Type B pancreatic cell (in vitro differentiated cells): ENCODE measurements around the gene ACKR3. TPM values are rescaled to one million over a fixed set of nuclear protein-coding genes. Genes with fewer than 3 reads are reported as not detected.

ENCODE experiments used
- DNase-seq: peaks from one replicate; pipeline ENCODE4 v3.0.0; 2021; ENCODE audit warnings: mixed read lengths; ENCODE audit not compliant: unreplicated experiment; ENCODE audit errors: extremely low spot score
- H3K27ac Mint-ChIP-seq: 2 replicates; pipeline ENCODE4 v1.8.0; 2021; ENCODE audit warnings: mild to moderate bottlenecking, mixed read lengths
- H3K27me3 Mint-ChIP-seq: 2 replicates; pipeline ENCODE4 v1.8.0; 2021; ENCODE audit warnings: mixed read lengths
- H3K36me3 Mint-ChIP-seq: 2 replicates; pipeline ENCODE4 v1.8.0; 2021; ENCODE audit warnings: mixed read lengths
- H3K4me1 Mint-ChIP-seq: one replicate; pipeline ENCODE4 v1.8.0; 2021; ENCODE audit warnings: mixed read lengths; ENCODE audit not compliant: unreplicated experiment
- H3K4me3 Mint-ChIP-seq: 2 replicates; pipeline ENCODE4 v1.8.0; 2021; ENCODE audit warnings: mild to moderate bottlenecking, mixed read lengths
- H3K9me3 Mint-ChIP-seq: 2 replicates; pipeline ENCODE4 v1.8.0; 2021; ENCODE audit warnings: mixed read lengths
- CTCF ChIP-seq: fragments of 200-600 bp; sonication (generic); conservative IDR thresholded peaks from 2 replicates; pipeline ENCODE4 v1.5.0; 2021; ENCODE audit warnings: antibody characterized with exemption, mild to moderate bottlenecking
- total RNA-seq: library from RNA; stranded (reverse); gene quantifications from 2 replicates; pipeline ENCODE4 v1.2.1, GENCODE V29; 2021; ENCODE audit warnings: low replicate concordance

The ACKR3 gene
- total RNA-seq, 1 donor from 2014 or later, result 44.6 TPM

- Mint-ChIP-seq H3K9me3 (no peaks in the 10 kb centered on the region), H3K36me3 (no peaks in the 10 kb centered on the region), H3K4me3 (no peak overlapping the region), H3K27me3 (peaks cover 52% of the 10 kb centered on the region), H3K4me1 (peaks cover 23% of the 10 kb centered on the region), H3K27ac (no peak overlapping the region)
- no peak for TF ChIP-seq CTCF
- no peak for DNase-seq
These were observed 42.4 kb upstream of the ACKR3 start for GRCh38 chr2:236527159-236527630.

- no peaks in the 10 kb centered on the region for H3K9me3 Mint-ChIP-seq
- H3K4me3 Mint-ChIP-seq, result no peak overlapping the region
- H3K27me3 Mint-ChIP-seq, result peaks cover 53% of the 10 kb centered on the region
- no peak for TF ChIP-seq CTCF
- DNase-seq, result no peak
- H3K36me3 Mint-ChIP-seq, result no peaks in the 10 kb centered on the region
- H3K27ac Mint-ChIP-seq, result no peak overlapping the region
- H3K4me1 Mint-ChIP-seq, result peaks cover 23% of the 10 kb centered on the region
These were observed 40.0 kb upstream of the ACKR3 start for GRCh38 chr2:236529606-236530005.

GRCh38 chr2:236530512-236530911 lies 39.1 kb upstream of the ACKR3 start:
- Mint-ChIP-seq H3K36me3 (no peaks in the 10 kb centered on the region), H3K9me3 (no peaks in the 10 kb centered on the region), H3K27me3 (peaks cover 52% of the 10 kb centered on the region), H3K4me3 (no peak overlapping the region), H3K4me1 (peaks cover 27% of the 10 kb centered on the region), H3K27ac (no peak overlapping the region)
- TF ChIP-seq CTCF, result no peak
- no peak for DNase-seq

- TF ChIP-seq CTCF, result no peak
- Mint-ChIP-seq H3K36me3 (no peaks in the 10 kb centered on the region), H3K27ac (no peak overlapping the region), H3K27me3 (peaks cover 55% of the 10 kb centered on the region), H3K4me3 (no peak overlapping the region), H3K4me1 (peaks cover 27% of the 10 kb centered on the region), H3K9me3 (no peaks in the 10 kb centered on the region)
- no peak for DNase-seq
These were observed 38.4 kb upstream of the ACKR3 start for GRCh38 chr2:236531195-236531594.

GRCh38 chr2:236531996-236532395 lies 37.6 kb upstream of the ACKR3 start:
- Mint-ChIP-seq H3K9me3 (no peaks in the 10 kb centered on the region), H3K36me3 (no peaks in the 10 kb centered on the region), H3K27me3 (peaks cover 58% of the 10 kb centered on the region), H3K4me1 (peaks cover 20% of the 10 kb centered on the region), H3K27ac (no peak overlapping the region), H3K4me3 (no peak overlapping the region)
- TF ChIP-seq CTCF, result no peak
- DNase-seq, result no peak

- Mint-ChIP-seq H3K36me3 (no peaks in the 10 kb centered on the region), H3K4me3 (no peak overlapping the region), H3K9me3 (no peaks in the 10 kb centered on the region), H3K27me3 (peaks cover 57% of the 10 kb centered on the region), H3K4me1 (peaks cover 10% of the 10 kb centered on the region), H3K27ac (no peak overlapping the region)
- TF ChIP-seq CTCF, result no peak
- DNase-seq, result no peak
These were observed 36.3 kb upstream of the ACKR3 start for GRCh38 chr2:236533343-236533742.
